Activated CD4-positive, alpha-beta T cell treated with anti-CD3 and anti-CD28 coated beads for 1 hour (primary cell): ENCODE data around the gene RNLS.

Experiments
- DNase-seq: peaks from one replicate; pipeline ENCODE4 v3.0.0-alpha.2; 2020

Gene RNLS

DNA sequence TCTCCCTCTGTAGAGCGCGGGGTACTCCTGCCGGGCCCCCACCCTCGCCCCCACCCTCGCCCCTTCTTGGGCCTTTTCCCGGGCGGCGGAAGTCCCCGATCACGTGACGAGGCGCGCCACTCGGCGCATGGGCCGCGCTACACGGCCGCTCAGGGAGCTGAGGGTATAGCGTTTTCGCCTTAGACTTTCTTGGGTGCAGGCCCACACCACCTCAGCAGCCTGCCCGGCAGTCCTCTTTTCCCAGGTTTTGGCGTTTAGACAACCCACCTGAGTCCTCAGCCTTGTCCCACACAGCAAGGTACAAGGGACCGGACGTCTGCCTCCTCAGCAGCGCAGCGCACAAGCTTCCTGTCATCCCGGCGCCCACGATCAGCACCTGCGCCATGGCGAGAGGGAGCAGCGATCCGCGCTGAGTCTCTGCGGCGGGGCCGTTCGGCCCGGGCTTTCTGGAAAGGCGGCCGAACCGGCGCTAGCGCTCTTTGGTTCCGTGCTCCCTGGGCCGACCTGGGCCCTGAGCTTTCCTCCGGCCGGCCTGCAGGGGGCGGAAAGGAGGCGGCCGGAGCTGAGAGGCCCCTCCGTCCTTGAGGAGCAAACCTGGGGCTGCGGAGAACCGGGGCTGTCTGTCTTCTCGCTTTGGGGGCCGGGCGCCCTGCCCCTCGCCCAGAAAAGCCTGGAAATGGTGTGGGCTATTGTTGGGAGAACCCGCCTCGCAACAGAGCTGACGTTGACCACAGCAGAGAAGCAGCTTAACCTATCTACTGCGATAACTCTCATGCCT lies at the start of gene RNLS:
RNLS (minus strand) TSS at position 513 of the 778 bp plus-strand sequence.
- DNase-seq, result peak; percentile 52

DNA sequence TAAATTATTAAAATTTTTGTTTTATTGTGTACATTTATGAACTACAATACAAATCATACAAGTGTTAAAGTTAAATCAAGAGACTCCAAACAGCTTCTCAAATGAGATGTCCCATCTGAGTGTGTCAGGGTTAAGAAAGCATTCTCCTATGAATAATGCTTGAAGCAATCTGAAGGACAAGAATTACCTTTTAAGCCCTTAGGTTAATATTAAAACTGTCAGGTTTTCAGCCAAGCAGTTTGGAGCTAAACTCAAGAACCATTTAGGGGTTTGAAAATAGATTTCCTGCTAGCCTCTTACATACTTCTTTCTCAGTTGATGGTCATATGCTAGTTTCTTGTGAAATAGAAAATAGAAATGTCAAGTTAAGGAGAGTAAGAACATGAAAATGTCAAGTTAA lies 41.7 kb upstream of the RNLS start:
- no peak for DNase-seq

DNA sequence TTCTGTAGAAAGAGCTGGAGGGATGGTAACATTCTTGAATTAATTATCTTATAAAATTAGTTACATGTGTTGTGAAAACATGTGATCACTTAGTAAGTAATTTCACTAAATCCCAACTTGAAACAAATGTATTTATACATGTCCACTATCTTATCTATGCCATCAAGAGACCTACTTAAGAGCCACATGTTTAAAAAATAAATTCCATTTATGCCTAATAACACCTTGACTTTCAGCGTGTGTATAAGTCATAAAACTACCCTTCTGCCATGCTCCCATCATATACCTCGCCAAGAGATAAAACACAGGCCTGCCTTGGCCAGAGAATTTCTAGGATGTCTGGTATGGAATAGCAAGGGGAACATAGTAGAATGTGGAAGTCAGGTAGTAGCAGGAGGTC lies 40.7 kb upstream of the RNLS start:
- no peak for DNase-seq

DNA sequence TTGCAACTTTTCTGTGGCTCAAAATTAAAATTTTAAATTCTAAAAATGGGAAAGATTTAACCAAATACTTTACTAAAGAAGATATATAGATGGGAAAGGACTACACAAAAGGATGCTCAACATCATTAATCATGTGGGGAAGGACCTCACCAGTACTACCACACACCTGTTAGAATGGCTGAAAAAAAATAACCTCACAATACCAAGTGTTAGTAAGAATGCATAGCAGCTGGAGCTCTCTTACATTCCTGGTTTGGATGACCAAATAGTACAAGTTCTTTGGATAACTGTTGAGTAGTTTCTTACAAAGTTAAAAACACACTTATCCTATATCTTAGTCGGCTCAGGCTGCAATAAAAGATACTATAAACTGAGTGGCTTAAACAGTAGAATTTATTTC lies 37.3 kb upstream of the RNLS start:
- DNase-seq, result no peak

DNA sequence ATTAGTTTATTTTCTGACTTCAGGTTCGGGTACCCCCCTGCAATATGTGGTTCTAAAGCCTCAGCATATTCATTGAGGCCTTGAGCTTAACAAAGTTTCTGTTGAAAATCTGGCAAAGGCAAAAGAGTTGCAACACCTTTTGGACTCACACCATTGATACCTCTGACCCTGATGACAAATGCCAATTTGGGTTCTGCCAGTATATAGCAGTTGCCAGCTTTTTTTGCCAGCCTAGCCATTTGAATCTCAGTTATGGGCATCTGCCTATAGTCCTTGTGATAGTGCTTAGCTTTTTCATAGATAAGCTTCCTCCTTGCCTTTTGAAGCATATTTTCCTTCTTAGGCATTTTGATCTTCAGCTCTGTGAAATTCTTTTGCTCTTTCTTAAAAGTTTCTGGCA lies 35.4 kb upstream of the RNLS start:
- DNase-seq, result no peak

DNA sequence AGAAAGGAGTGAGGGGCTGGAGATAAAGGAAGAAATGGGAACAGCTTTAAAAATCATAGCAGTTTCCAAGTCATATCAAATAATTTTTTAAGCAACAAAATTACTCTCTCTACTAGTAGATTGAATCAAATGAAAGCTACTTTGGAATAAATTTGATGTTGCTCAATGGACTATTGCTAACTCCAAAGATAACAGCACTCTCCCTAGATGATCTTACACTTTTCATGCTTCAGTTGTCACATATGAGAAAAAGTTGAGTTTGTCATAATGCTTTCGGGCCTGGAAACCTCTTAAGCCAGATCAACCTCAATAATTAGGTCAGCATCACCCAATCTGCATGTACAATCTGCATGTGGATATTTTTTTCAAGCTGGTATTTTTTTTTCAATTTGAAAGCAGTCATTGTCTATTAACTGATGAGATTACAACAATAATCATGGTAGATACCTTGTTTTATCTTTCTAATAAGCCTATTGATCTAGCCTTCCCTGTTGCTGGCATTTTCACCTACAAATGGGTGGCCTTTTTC lies 34.7 kb upstream of the RNLS start:
- DNase-seq, result no peak

DNA sequence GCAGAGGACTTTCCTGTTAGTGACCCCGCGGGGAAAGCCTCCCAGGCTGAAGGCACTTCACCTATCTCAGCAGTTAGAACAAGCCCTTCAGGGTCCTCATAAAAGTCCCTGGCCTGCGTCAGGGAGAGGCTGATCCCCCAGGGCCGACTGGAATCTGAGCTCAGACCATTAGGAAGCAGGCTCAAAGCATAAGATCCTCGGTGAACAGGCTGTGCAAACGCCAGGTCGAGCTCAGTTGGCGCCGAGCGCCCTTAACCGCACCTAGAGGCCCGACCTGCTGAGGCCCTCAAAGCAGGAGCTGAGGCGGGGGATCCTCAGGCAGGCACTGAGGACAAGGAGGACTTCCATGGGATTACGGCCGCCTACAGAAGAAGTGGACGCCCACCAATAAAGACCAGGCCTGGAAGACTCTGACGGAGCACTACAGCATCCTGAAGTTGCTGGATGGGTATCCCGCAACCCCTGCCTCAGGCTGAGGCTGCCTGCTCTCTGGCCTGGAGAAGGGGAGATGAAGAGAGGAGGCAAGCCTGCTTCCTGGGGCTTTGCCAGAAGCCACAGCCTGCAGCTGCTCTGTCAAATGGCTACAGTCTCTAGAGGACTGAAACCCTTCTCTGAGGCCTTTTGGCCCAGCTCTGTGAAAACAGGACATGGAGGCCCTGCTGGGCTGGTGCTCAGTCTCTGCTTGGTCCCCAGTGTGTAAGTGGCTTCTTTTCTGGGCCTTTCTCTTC lies 33.3 kb upstream of the RNLS start:
- DNase-seq, result no peak

DNA sequence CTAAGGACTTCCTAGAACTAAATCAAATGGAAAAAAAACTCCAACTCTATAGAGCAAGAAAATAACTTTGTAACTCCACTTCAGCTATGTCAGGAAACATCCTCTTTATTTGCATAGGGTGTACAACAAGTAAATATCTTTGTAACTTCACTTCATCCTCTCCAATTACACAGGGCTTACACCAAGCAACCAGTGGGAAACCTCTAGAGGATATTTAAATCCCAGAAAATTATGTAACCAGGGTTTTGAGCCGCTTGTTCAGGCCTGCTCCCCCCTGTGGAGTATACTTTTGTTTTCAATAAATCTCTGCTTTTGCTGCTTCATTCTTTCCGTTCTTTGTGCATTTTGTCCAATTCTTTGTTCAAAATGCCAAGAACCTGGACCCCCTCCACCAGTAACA lies 25.7 kb upstream of the RNLS start:
- DNase-seq, result no peak

DNA sequence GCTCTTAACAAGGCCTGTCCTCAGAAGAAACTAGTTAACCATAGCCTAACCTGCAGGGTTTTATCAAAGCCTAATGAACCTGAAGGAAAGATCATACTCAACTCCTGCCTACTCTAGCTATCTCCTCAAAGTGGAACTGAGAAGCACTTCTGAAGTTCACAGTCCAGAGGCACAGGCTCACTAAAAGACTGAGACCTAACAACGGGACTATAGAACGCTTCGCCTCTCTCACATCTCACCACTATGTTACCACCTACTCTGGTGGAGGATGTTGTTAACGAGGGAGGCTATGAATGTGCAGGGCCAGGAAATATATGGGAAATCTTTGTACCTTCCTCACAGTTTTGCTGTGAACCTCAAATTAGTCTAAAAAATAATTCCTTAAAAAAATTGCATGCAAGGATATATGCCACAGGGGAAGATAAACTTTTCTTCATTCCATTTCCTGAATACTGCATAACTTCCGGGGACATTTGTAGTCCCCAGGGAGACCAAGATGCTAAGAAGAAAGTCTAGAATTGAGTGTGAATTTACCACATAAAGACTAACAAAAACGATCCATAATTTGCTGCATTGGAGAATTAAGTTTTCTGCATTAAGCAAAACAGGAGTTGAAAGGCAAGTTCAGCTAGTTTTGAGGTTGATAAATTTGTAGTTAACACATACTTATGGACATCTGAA lies 25.1 kb upstream of the RNLS start:
- no peak for DNase-seq

DNA sequence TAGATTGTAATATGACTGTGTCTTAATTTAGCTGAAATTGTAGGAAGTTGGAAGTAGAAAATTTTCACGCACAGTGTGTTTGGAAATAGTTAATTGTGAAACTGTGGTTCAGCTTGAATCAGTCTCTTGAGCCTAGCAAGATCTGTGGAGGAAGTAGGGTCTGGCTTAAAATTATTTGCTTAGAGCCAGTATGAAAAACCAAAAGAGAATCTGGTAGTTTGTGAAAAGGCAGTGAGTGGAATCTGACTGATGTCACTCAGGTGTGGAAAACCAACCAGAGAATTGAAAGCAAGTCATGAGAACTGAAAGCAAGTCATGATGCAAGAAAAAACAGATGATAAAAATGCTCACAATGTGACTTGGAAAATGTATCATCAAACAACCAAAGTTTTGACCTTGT lies 14.9 kb upstream of the RNLS start:
- DNase-seq, result no peak

DNA sequence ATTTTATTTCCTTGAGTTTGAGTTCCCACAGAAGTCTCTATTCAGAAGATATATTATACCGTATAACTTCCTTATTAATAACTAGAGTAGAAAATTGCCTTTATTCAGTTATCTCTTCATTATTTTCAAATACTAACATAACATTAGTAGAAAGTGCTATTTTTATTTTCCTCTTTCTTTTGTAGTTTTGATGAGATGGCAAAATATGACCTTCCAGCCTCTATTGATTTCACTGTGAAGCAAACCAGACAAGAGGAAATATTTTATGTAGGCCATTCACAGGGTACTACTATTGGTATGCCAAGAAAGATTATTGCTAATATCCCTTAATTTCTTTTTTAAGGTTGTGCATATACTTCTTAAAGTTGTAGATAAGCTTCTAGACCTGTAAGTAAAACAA lies 11.4 kb upstream of the RNLS start:
- DNase-seq, result no peak

DNA sequence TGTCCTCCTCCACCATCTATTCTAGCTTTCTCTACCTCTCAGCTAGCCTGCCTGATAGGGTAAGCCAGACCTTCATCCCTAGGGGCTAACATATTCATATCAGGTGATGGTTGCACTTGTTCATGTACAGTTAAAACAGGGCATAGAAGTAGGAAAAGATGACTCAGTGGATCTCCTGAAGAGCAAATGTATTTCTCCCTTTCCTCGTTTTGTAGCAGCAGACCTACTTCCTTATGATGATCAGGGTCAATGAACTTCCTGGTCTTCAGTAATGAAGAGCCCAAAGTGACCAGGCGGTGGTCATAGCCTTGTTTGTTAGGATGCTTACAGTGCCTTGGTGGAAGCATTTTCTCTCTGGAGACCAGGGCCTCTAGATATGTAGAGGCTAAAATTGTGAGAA lies 9.8 kb upstream of the RNLS start:
- no peak for DNase-seq

DNA sequence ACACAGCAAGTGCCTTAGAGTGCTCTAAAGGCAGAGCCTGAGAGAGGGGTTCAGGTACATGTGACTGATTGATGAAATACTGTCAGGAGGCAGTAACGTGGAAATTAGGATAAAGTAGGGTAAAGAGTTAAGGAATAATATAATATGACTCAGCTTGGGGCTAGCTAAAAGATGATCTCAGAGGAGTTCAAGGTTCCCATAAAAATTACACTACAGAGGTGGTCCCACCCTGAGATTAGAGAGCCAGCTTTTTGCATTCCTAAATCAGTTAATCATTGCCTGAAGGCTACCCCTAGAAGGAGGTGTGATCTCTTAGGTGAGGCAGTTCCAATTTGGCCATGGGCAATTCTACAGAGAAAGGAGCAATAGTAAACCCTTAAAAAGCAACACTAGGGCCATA lies 9.3 kb upstream of the RNLS start:
- no peak for DNase-seq

DNA sequence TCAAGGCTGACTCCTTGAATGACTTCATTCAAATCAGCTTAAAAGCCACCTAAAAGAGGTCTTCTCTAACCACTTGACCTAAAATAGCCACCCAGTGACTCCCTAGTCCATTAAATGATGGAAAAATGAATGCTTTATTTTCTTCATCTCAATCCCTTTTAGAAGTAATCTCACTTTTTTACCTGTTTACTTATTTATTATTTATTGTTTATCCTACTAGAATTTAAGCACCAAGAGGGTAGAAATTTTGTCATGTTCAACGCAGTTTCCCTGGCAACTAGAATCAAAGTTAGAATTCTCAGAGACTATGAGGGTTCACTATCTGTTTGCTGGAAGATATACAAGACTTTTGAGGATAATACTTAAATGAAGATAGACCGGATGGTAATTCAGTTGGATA lies 3.3 kb upstream of the RNLS start, which contains the start of gene LIPJ:
LIPJ (plus strand) TSS at position 301 of the 400 bp plus-strand sequence. CDS start 3,926 bp downstream, outside the sequence.
- DNase-seq, result no peak

DNA sequence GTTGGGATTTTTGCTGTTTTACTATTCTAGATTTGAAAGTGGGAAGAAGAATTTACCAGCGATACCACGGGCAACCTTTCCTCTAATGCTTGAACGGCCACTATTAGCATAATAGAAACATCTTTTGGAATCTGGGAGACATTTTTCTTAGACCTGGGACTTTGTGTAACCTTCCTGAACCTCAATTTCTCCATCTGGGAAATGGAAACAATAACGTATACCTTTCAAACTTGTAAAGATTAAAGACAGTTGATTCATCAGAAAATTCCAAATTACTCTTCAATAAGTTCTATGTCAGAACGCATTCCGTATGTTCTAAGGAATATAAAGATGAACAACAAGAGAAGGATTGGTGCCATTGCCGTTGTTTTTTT lies 453 bp upstream of the RNLS start:
- DNase-seq, result no peak

DNA sequence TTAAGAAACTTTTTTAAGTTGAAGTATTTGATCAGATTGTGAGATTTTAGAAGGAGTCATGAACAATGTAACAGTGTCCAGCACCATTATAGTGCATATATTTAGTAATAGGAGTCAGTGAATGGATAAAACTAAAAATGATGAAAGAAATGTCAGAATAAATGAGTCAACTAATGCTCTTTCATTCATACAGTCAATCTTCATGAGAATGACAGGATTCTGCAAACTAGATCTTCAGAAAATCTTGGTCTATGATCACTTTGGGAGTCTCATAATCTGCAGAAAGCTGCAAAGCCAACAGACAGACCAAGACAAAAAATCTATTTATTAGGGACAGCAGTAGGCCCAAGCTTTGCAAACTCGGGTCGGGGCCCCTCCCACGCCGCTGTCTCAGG lies 710 bp downstream of the RNLS start:
- DNase-seq, result no peak

DNA sequence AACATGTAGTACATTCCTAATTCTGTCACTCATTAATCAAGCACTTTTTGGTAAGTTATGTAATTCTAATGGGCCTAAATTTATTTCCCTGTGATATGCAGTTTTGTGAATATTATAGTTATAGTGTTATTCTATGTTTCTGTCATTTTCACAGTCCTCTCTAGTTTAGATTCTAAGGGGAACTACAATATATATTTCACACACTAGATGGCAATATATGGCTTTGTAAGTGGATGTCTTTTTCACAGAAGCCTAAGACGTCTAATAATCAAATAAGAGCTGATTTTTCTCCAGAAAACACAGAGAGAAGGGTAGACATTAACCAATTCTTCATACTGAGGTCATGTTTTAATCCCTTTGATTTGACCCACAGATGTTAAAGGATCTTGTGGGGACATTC lies 18.0 kb downstream of the RNLS start:
- DNase-seq, result no peak

DNA sequence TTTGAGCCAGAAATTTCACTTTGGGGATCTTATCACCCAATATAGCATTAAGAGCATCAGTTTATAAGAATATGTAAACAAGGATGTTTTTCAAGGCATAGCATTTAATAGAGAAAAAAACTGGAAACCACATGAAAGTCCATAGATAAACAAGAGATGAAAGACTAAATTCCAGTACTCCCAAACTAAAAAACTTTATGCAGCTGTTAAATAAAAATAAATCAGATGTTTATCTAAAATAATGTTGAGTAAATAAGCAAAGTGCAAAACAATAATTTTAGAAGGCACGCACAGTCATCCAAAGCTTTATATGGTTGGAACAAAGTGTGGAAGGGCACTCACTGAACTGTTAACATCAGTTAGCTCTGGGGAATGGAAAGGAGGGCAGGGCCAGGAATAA lies 21.0 kb downstream of the RNLS start:
- no peak for DNase-seq

DNA sequence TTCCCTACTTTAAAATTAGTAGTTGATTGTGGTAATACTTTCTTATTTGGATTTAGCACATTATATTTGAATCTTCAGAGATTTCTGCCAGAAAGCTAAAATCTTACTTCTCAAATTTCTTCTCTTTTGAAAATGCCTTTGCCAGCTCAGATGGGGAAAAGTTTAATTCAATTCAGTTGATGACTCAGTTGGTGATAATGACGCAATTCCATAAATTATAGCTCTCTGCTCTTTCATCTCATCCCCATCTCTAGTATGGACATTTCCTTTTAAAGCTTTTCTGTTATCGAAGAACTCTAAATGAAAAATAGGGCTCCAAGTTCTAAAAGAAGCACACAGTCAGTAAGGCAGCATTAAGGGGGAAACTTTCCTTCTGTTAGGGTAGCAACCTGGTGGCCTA lies 25.5 kb downstream of the RNLS start:
- no peak for DNase-seq

DNA sequence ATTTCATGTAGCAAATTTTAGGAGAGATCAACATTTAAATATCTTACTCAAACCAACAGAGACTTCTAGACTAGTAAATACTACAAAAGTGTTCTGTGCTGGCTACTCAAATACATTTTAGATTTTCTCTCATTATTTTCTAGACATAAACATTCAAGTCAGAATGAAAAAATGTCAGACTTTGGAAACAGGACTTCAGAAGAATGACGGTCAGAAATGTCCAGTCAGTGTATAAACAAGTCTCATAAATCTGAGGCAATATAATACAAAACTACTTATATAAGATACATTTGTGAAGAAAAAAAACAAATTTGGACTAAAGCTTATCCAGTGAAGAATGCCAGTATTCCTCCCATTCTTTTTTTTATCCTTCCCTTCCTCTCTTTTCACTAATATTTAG lies 25.9 kb downstream of the RNLS start:
- DNase-seq, result no peak

DNA sequence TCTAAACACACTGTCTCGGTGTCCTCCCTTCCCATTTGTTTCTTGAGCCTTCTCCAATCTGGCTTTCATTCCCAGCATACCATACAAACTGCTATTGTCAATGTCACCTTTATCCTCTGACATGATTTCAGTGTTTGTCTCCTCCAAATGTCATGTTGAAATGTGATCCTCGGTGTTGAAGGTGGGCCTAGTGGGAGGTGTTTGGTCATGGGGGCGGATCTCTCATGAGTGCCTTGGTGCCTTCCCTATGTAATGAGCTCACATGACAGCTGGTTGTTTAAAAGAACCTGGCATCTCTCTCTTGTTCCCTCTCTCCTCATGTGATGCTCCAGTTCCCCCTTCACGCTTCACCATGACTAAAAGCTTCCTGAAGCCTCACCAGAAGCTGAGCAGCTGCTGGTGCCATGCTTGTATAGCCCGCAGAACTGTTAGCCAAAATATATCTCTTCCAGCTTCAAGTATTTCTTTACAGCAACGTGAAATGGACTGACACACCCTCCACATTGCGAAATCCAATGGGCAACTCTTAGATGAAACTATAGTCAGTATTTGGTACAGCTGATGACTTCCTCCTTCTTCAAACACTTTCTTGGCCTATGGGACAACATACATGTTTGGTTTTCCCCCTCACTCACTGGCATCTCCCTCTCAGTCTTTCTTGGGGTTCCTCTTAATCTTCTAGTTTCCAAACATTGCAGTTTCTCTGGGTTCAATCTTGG lies 27.8 kb downstream of the RNLS start:
- no peak for DNase-seq

DNA sequence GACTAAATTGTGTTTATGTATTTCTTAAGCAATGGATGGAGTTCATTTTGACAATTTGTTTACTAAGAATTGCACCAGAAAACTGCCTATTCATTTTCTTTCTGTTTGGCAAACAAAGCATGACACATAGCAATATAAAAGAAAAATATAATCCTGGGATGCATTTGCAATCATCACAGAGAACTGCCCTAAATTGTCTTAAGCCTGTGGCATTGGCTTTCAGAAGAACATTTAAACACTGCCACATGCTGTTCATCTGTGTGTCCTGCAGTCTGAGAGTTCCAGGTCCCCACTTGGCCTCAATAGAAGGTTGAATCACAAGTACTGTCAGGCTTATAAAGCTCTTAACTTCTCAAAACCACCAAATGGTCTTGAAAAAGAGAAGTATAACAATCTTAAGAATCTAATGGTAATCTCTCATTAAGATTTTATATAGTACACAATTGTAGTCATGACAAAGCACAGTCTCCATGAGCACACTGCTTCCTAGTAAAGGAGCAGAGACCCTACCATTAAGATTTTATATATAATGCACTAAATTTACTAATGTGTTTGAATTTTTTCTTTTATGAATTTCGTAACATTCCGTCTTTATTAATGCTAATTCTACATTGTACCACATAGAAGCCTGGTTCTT lies 29.9 kb downstream of the RNLS start:
- DNase-seq, result peak; percentile 8

DNA sequence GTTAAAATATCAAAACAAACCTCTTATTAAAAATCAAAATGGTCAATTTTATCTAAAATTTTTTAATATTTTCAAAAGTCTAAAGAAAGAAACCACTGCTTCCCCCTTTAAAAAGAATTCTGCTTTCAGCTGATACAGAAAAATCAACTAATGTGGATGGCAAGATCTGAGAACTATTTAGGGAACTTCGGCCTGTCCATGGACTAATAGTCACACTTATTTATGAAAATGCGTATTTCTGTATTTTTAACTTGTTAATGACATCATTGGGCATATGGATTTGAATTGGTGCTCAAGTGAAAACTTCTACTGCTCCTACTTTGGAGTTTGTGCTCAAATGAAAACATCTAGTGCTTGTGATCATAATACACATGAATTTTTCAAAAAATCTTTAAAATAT lies 31.9 kb downstream of the RNLS start:
- no peak for DNase-seq
